ENCODE results near the gene RRBP1. TPM values are rescaled to one million over a fixed set of nuclear protein-coding genes. Genes with fewer than 3 reads are reported as not detected.

The RRBP1 gene
- total RNA-seq, 1 donor from 2014 or later, result 312 TPM

DNA sequence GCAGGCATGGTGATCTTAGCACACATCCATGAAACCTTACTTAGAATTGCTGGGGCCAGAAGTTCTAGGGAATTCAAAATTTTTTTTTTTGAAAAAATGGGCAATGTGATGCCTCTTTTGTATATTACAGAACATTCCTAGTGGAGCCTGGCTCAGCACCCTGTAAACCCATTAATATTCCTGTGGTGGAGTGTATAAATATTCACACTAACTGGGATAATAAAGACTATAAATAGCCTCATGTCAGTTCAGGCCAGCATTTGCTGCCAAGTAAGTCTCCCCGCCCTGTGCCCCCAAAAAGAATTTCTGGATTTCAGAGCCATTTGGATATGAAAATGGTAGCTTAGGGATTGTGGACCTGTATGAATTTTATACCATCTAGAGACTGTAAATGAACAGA is 32.6 kb upstream of the RRBP1 start:
- TF ChIP-seq, protein P1, sequence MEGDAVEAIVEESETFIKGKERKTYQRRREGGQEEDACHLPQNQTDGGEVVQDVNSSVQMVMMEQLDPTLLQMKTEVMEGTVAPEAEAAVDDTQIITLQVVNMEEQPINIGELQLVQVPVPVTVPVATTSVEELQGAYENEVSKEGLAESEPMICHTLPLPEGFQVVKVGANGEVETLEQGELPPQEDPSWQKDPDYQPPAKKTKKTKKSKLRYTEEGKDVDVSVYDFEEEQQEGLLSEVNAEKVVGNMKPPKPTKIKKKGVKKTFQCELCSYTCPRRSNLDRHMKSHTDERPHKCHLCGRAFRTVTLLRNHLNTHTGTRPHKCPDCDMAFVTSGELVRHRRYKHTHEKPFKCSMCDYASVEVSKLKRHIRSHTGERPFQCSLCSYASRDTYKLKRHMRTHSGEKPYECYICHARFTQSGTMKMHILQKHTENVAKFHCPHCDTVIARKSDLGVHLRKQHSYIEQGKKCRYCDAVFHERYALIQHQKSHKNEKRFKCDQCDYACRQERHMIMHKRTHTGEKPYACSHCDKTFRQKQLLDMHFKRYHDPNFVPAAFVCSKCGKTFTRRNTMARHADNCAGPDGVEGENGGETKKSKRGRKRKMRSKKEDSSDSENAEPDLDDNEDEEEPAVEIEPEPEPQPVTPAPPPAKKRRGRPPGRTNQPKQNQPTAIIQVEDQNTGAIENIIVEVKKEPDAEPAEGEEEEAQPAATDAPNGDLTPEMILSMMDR (IDR thresholded peaks at IDR 0.05), result no peak
- Mint-ChIP-seq H3K4me3 (ENCODE audit: unreplicated experiment) (no peak overlapping the region), H3K27me3 (ENCODE audit: unreplicated experiment) (peaks cover 7% of the 10 kb centered on the region), H3K9me3 (ENCODE audit: unreplicated experiment) (no peaks in the 10 kb centered on the region), H3K36me3 (ENCODE audit: unreplicated experiment) (no peaks in the 10 kb centered on the region), H3K27ac (ENCODE audit: unreplicated experiment) (no peak overlapping the region), H3K4me1 (ENCODE audit: unreplicated experiment) (peaks cover 14% of the 10 kb centered on the region)
- DNase-seq (ENCODE audit: extremely low spot score, unreplicated experiment), result no peak

DNA sequence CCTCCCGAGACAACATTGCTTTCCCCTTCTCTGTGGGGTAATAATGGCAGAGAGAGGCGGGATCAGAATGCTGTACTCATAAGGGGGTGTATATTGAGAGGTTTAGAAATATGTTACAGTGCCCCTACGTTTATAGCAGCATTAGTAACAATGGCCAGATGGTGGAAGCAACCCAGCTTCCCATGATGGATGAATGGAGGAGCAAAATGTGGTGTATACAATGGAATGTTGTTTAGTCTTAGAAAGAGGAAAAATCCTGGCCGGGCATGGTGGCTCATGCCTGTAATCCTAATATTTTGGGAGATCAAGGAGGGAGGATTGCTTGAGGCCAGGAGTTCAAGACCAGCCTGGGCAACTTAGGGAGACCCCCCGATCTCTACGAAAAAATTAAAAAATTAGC is 30.7 kb upstream of the RRBP1 start:
- Mint-ChIP-seq H3K27ac (ENCODE audit: unreplicated experiment) (no peak overlapping the region), H3K4me1 (ENCODE audit: unreplicated experiment) (peaks cover 14% of the 10 kb centered on the region), H3K4me3 (ENCODE audit: unreplicated experiment) (no peak overlapping the region), H3K9me3 (ENCODE audit: unreplicated experiment) (no peaks in the 10 kb centered on the region), H3K36me3 (ENCODE audit: unreplicated experiment) (no peaks in the 10 kb centered on the region), H3K27me3 (ENCODE audit: unreplicated experiment) (peaks cover 3% of the 10 kb centered on the region)
- no peak for DNase-seq (ENCODE audit: extremely low spot score, unreplicated experiment)
- TF ChIP-seq, protein P1 (IDR thresholded peaks at IDR 0.05), result no peak

DNA sequence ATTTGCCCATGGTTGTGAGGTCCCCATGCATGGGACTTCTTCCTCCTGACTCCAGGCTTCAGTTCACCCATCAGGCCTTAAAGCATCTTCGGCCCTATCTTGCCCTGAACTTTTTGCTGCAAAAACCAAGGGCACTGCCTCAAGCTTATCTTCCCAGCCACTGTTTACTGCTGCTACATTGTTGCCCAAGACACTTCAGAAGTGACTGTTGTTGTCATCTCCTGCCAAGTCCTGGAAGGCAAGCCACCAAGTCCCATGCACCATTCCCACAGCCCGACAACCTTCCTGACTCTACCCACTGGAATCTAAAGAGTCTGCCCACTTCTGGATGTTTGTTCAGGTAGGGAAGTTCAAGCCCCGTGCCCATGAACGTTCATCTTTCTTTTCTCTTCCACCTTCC is 30.2 kb upstream of the RRBP1 start:
- Mint-ChIP-seq H3K36me3 (ENCODE audit: unreplicated experiment) (no peaks in the 10 kb centered on the region), H3K27ac (ENCODE audit: unreplicated experiment) (no peak overlapping the region), H3K9me3 (ENCODE audit: unreplicated experiment) (no peaks in the 10 kb centered on the region), H3K4me1 (ENCODE audit: unreplicated experiment) (peaks cover 14% of the 10 kb centered on the region), H3K4me3 (ENCODE audit: unreplicated experiment) (no peak overlapping the region), H3K27me3 (ENCODE audit: unreplicated experiment) (peaks cover 3% of the 10 kb centered on the region)
- TF ChIP-seq, protein P1 (IDR thresholded peaks at IDR 0.05), result no peak
- DNase-seq (ENCODE audit: extremely low spot score, unreplicated experiment), result no peak

DNA sequence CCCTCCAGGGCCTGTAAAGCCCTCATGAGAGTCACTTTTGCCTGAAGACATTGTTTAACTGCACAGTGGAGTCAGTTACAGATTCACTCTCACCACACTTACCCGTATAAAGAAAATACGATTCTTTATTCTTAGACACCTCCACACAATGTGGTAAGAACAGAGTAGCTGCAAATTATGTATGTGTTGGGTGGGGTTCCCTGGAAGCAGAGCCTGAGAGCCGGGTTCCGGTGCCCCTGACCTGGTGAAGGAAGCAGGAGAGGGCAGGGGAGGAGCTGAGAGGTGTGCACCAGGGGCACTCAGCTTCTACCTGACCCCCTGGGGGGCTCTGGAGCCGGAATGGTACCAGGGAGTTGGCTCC is 29.2 kb upstream of the RRBP1 start:
- Mint-ChIP-seq H3K4me3 (ENCODE audit: unreplicated experiment) (no peak overlapping the region), H3K4me1 (ENCODE audit: unreplicated experiment) (peaks cover 14% of the 10 kb centered on the region), H3K27me3 (ENCODE audit: unreplicated experiment) (peaks cover 3% of the 10 kb centered on the region), H3K27ac (ENCODE audit: unreplicated experiment) (no peak overlapping the region), H3K36me3 (ENCODE audit: unreplicated experiment) (no peaks in the 10 kb centered on the region), H3K9me3 (ENCODE audit: unreplicated experiment) (no peaks in the 10 kb centered on the region)
- DNase-seq (ENCODE audit: extremely low spot score, unreplicated experiment), result no peak
- TF ChIP-seq, protein P1 (IDR thresholded peaks at IDR 0.05), result no peak

DNA sequence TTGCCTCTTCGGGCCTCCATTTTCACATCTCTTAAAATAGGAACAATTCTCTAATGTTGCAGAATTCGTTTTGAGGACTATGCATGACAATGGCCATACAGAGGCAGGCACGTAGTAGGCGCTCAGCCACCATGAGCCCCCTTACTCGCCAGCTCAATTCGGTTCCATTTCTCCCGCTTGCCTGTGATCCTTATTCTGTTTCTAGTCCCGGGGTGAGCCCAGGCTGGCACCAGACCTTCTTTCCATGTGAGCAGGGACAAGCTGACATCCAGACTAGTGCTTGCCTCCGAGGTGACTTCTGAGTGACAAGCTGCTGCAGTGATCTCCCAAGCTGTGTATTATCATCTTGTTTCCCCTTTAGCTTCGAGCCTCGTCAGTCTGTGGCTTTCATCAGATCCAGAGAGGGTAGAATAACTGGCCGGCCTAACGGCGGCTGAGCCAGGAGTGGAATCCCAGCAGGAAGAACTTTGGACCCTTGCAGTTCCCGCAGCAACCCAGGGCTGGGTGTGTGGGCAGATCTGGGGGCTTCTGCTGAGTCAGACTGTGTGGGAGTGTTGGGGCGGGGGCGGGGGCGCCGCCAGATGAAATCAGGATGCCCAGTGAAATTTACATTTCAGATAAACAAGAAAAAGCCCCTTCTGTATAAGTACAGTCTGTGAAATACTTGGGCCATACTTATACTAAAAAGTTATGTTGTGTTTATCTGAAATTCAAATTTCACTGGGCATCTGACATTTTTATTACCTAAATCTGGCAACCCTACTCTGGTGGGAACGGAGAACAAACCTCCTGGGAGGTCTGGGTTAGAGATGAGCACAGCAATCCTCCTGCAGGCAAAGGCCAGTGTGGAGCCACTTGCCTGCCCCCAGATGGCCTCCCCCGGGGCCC is 28.6 kb upstream of the RRBP1 start:
- H3K36me3 Mint-ChIP-seq (ENCODE audit: unreplicated experiment), result no peaks in the 10 kb centered on the region
- peak overlapping the region; percentile 40 for H3K27ac Mint-ChIP-seq (ENCODE audit: unreplicated experiment)
- H3K4me1 Mint-ChIP-seq (ENCODE audit: unreplicated experiment), result peaks cover 14% of the 10 kb centered on the region
- DNase-seq (ENCODE audit: extremely low spot score, unreplicated experiment), result no peak
- peaks cover 3% of the 10 kb centered on the region for H3K27me3 Mint-ChIP-seq (ENCODE audit: unreplicated experiment)
- H3K4me3 Mint-ChIP-seq (ENCODE audit: unreplicated experiment), result no peak overlapping the region
- TF ChIP-seq, protein P1 (IDR thresholded peaks at IDR 0.05), result no peak
- H3K9me3 Mint-ChIP-seq (ENCODE audit: unreplicated experiment), result no peaks in the 10 kb centered on the region
